ENCODE data around the gene FXYD3. TPM values are rescaled to one million over a fixed set of nuclear protein-coding genes. Genes with fewer than 3 reads are reported as not detected.
"Not testable (repeated sequence)": the region's sequence is repeated elsewhere in the genome, so short reads cannot be mapped to it uniquely, and the experiment has no call there.

FXYD3 gene
- total RNA-seq, 6 experiments from 2014 or later, result not detected

DNA sequence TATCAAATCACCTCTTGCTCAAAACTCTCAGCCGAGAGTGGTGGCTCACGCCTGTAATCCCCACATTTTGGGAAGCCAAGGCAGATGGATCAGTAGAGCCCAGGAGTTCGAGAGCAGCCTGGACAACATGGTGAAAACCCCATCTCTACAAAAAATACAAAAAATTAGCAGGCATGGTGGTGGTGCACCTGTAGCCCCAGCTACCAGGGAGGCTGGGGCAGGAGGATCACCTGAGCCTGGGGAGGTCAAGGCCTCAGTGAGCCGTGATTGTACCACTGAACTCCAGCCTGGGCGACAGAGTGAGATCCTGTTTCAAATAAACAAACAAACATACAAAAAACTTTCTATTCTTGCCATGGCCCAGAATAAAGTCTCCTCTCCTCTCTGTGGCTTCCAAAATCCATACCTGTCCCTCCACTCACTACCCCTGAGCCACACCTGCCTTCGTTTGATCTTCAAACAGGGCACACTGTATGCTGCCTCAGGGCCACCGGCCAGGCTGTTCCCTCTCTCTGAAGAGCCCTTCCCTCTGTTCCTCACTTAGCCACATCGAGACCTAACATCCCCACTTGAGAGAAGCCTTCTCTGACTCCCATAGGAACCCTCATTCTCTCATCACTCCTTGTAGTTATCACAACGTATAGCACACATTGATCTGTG is 12.9 kb downstream of the FXYD3 start:
- H3K9me3 Mint-ChIP-seq, result no peaks in the 10 kb centered on the region
- no peak overlapping the region for H3K27ac Mint-ChIP-seq
- H3K36me3 Mint-ChIP-seq (ENCODE audit: low read depth), result no peaks in the 10 kb centered on the region
- TF ChIP-seq, protein P1, sequence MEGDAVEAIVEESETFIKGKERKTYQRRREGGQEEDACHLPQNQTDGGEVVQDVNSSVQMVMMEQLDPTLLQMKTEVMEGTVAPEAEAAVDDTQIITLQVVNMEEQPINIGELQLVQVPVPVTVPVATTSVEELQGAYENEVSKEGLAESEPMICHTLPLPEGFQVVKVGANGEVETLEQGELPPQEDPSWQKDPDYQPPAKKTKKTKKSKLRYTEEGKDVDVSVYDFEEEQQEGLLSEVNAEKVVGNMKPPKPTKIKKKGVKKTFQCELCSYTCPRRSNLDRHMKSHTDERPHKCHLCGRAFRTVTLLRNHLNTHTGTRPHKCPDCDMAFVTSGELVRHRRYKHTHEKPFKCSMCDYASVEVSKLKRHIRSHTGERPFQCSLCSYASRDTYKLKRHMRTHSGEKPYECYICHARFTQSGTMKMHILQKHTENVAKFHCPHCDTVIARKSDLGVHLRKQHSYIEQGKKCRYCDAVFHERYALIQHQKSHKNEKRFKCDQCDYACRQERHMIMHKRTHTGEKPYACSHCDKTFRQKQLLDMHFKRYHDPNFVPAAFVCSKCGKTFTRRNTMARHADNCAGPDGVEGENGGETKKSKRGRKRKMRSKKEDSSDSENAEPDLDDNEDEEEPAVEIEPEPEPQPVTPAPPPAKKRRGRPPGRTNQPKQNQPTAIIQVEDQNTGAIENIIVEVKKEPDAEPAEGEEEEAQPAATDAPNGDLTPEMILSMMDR (IDR thresholded peaks at IDR 0.05), result no peak
- no peak for DNase-seq
- H3K27me3 Mint-ChIP-seq (ENCODE audit: insufficient read depth), result peaks cover 29% of the 10 kb centered on the region
- H3K4me3 Mint-ChIP-seq, result no peak overlapping the region
- peaks cover 20% of the 10 kb centered on the region for H3K4me1 Mint-ChIP-seq (ENCODE audit: low read depth)

DNA sequence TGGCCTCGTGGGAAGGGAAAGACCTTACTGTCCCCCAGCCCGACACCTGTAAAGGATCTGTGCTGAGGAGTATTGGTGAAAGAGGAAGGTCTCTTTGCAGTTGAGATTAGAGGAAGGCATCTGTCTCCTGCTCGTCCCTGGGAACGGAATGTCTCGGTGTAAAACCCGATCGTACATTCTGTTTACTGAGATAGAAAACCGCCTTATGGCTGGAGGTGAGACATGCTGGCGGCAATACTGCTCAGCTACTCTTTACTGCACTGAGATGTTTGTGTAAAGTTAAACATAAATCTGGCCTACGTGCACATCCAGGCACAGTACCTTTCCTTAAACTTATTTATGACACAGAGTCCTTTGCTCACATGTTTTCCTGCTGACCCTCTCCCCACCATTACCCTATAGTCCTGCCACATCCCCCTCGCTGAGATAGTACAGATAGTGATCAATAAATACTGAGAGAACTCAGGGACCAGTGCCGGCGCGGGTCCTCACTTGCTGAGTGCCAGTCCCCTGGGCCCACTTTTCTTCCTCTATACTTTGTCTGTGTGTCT is 14.2 kb downstream of the FXYD3 start:
- not testable (repeated sequence) for H3K9me3 Mint-ChIP-seq; H3K27ac Mint-ChIP-seq; H3K36me3 Mint-ChIP-seq (ENCODE audit: low read depth); H3K4me3 Mint-ChIP-seq; DNase-seq
- H3K27me3 Mint-ChIP-seq (ENCODE audit: insufficient read depth), result peaks cover 34% of the 10 kb centered on the region
- peaks cover 11% of the 10 kb centered on the region for H3K4me1 Mint-ChIP-seq (ENCODE audit: low read depth)

DNA sequence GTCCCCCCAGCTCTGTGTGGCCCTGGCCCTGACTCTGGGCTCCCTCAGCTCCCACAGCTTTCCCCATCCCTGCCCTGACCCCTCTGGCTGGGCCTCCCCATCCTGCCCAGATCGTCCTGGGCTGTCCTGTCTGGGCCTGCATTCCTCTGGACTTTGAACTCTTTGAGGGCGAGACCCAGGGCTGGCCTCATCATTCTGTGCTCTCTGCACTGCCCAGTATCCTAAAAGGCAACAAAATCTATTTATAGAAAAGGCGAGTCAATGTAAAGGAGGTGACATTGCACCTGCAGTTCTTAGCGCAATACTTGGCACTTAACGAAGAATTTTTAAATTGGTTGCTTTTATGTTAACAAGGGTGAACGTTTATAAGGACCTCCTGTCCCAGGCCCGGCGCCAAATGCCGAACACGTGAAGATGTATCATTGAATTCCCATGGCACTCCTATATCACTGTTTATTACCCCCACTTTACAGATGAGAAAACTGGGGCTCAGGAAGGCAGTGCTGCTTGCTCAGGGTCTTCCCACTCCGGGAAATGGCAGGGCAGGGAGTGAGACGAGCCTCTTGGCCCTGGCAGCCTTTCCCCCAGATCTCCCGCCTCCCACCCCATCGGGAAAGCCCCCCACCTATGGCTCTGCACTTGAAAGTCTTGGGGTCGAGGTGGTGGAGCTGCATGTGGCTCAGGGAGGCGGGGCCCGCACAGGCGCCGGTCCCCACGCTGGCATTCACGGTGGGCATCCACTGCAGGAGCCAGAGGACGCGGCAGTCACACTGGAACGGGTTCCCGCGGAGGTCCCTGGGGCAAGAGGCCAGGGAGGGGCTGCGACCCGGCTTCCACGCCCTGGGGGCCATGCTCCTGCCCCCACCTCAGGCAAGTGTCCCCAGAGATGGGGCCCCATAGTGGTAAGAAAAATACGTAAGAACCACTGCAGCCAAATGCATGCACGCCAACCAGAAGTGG is 15.4 kb downstream of the FXYD3 start:
- no peak overlapping the region for H3K27ac Mint-ChIP-seq
- H3K4me3 Mint-ChIP-seq, result no peak overlapping the region
- H3K27me3 Mint-ChIP-seq (ENCODE audit: insufficient read depth), result peaks cover 31% of the 10 kb centered on the region
- DNase-seq, result no peak
- no peaks in the 10 kb centered on the region for H3K9me3 Mint-ChIP-seq
- TF ChIP-seq, protein P1 (IDR thresholded peaks at IDR 0.05), result no peak
- H3K36me3 Mint-ChIP-seq (ENCODE audit: low read depth), result no peaks in the 10 kb centered on the region
- H3K4me1 Mint-ChIP-seq (ENCODE audit: low read depth), result peaks cover 6% of the 10 kb centered on the region

DNA sequence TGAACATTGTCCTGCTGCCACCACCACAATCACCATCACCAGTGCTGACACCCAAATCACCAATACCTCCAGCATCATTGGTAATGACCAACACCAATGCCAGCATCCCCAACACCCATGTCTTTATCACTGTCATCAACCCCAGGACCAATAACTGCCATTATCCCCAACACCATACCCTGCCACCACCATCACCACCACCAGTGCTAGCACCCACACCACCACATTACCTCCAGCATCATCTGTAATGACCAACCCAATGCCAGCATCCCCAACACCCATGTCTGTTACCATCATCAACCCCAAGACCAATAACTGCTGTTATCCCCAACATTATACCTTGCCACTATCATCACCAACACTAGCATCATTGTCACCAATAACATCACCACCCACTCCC is 16.6 kb downstream of the FXYD3 start:
- Mint-ChIP-seq H3K27me3 (ENCODE audit: insufficient read depth) (peaks cover 37% of the 10 kb centered on the region), H3K27ac (no peak overlapping the region), H3K4me3 (no peak overlapping the region)

GRCh38 chr19:35133826-35134225 is 18.2 kb downstream of the FXYD3 start:
- no peak overlapping the region for H3K27ac Mint-ChIP-seq
- TF ChIP-seq, protein P1 (IDR thresholded peaks at IDR 0.05), result no peak
- H3K9me3 Mint-ChIP-seq, result no peaks in the 10 kb centered on the region
- no peak for DNase-seq
- H3K4me1 Mint-ChIP-seq (ENCODE audit: low read depth), result peaks cover 14% of the 10 kb centered on the region
- no peaks in the 10 kb centered on the region for H3K36me3 Mint-ChIP-seq (ENCODE audit: low read depth)
- H3K27me3 Mint-ChIP-seq (ENCODE audit: insufficient read depth), result peaks cover 42% of the 10 kb centered on the region
- H3K4me3 Mint-ChIP-seq, result no peak overlapping the region

More for the DNA sequence above, 16.6 kb downstream of the FXYD3 start:
- Mint-ChIP-seq H3K36me3 (ENCODE audit: low read depth) (no peaks in the 10 kb centered on the region), H3K9me3 (no peaks in the 10 kb centered on the region), H3K4me1 (ENCODE audit: low read depth) (peaks cover 6% of the 10 kb centered on the region)
- TF ChIP-seq, protein P1 (IDR thresholded peaks at IDR 0.05), result no peak
- no peak for DNase-seq

All from HFFc6 (cell line).